Parathyroid adenoma (tissue), 2 donors: ENCODE results near the gene TMEM182.

Source experiments
- H2AFZ ChIP-seq: fragments of 300-600 bp; sonication (generic); one replicate; pipeline ENCODE4 v1.7.0; 2017; ENCODE audit warnings: antibody characterized with exemption, mild to moderate bottlenecking
- H3K27ac ChIP-seq: fragments of 300-600 bp; sonication (generic); one replicate; pipeline ENCODE4 v1.7.0; 2017
- H3K27me3 ChIP-seq: fragments of 300-600 bp; sonication (generic); one replicate; pipeline ENCODE4 v1.7.0; 2017; ENCODE audit warnings: low read length; ENCODE audit not compliant: control insufficient read depth, insufficient read depth
- H3K36me3 ChIP-seq: fragments of 300-600 bp; sonication (generic); one replicate; pipeline ENCODE4 v1.7.0; 2017; ENCODE audit warnings: low read length; ENCODE audit not compliant: control insufficient read depth, insufficient read depth
- H3K4me1 ChIP-seq: fragments of 300-600 bp; sonication (generic); one replicate; pipeline ENCODE4 v1.7.0; 2017; ENCODE audit warnings: control low read depth
- H3K4me2 ChIP-seq: fragments of 300-600 bp; sonication (generic); one replicate; pipeline ENCODE4 v1.7.0; 2017; ENCODE audit warnings: low read length
- H3K4me3 ChIP-seq: fragments of 300-600 bp; sonication (generic); one replicate; pipeline ENCODE4 v1.7.0; 2017; ENCODE audit warnings: low read depth, low read length
- H3K79me2 ChIP-seq: fragments of 300-600 bp; sonication (generic); one replicate; pipeline ENCODE4 v1.7.0; 2017; ENCODE audit warnings: control low read depth
- H3K9ac ChIP-seq: fragments of 300-600 bp; sonication (generic); one replicate; pipeline ENCODE4 v1.7.0; 2017; ENCODE audit warnings: mild to moderate bottlenecking
- H3K9me3 ChIP-seq: fragments of 300-600 bp; sonication (generic); one replicate; pipeline ENCODE4 v1.7.0; 2017; ENCODE audit warnings: low read length; ENCODE audit not compliant: control insufficient read depth
- TF ChIP-seq, protein P1 (sequence below): fragments of 300-600 bp; sonication (generic); IDR thresholded peaks from one replicate; pipeline ENCODE4 v1.7.0; 2017; ENCODE audit warnings: antibody characterized with exemption, mild to moderate bottlenecking
- donor health status: primary hyperparathyroidism.

Gene TMEM182

GRCh38 chr2:102736410-102737409 lies 25.1 kb upstream of the TMEM182 start:
- H3K27ac ChIP-seq = peak overlapping the region; percentile 47
- no peaks in the 10 kb centered on the region for H3K36me3 ChIP-seq
- TF ChIP-seq, protein P1, sequence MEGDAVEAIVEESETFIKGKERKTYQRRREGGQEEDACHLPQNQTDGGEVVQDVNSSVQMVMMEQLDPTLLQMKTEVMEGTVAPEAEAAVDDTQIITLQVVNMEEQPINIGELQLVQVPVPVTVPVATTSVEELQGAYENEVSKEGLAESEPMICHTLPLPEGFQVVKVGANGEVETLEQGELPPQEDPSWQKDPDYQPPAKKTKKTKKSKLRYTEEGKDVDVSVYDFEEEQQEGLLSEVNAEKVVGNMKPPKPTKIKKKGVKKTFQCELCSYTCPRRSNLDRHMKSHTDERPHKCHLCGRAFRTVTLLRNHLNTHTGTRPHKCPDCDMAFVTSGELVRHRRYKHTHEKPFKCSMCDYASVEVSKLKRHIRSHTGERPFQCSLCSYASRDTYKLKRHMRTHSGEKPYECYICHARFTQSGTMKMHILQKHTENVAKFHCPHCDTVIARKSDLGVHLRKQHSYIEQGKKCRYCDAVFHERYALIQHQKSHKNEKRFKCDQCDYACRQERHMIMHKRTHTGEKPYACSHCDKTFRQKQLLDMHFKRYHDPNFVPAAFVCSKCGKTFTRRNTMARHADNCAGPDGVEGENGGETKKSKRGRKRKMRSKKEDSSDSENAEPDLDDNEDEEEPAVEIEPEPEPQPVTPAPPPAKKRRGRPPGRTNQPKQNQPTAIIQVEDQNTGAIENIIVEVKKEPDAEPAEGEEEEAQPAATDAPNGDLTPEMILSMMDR = no peak

GRCh38 chr2:102737431-102737830 lies 24.4 kb upstream of the TMEM182 start:
- Histone ChIP-seq H3K9ac (no peak overlapping the region), H3K9me3 (no peaks in the 10 kb centered on the region), H3K79me2 (peaks cover 6% of the 10 kb centered on the region), H2AFZ (peak overlapping the region; percentile 100), H3K36me3 (no peaks in the 10 kb centered on the region), H3K4me1 (peaks cover 7% of the 10 kb centered on the region), H3K27me3 (no peaks in the 10 kb centered on the region), H3K4me2 (peak overlapping the region; percentile 81), H3K27ac (no peak overlapping the region), H3K4me3 (peak overlapping the region; percentile 75)
- TF ChIP-seq, protein P1 = no peak

More at GRCh38 chr2:102736410-102737409, 25.1 kb upstream of the TMEM182 start:
- Histone ChIP-seq H3K79me2 (peaks cover 6% of the 10 kb centered on the region), H2AFZ (peak overlapping the region; percentile 100), H3K4me3 (peak overlapping the region; percentile 75), H3K4me2 (peak overlapping the region; percentile 81), H3K4me1 (peaks cover 7% of the 10 kb centered on the region), H3K9ac (peak overlapping the region; percentile 41), H3K9me3 (no peaks in the 10 kb centered on the region), H3K27me3 (no peaks in the 10 kb centered on the region)

DNA sequence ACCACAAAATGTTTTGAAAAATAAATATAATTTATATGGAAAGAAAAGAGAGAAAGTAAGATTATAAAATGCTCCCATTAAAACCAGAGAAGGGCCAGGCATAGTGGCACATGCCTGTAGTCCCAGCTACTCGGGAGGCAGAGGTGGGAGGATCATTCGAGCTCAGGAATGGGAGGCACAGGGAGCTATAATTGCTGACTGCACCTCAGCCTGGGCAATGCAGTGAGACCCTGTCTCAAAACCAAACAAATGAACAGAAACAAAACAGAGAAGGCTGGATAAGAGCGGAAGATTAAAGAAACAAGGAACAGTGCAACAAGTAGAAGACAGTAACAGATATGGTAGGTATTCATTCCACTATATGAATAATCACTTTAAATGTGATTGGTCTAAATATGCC lies 18.6 kb upstream of the TMEM182 start:
- H2AFZ ChIP-seq = no peak overlapping the region
- H3K4me3 ChIP-seq = no peak overlapping the region
- H3K79me2 ChIP-seq = peaks cover under 1% of the 10 kb centered on the region
- no peaks in the 10 kb centered on the region for H3K4me1 ChIP-seq
- H3K36me3 ChIP-seq = no peaks in the 10 kb centered on the region
- H3K27me3 ChIP-seq = no peaks in the 10 kb centered on the region
- H3K9ac ChIP-seq = no peak overlapping the region
- no peaks in the 10 kb centered on the region for H3K9me3 ChIP-seq
- no peak overlapping the region for H3K27ac ChIP-seq
- TF ChIP-seq, protein P1 = no peak
- H3K4me2 ChIP-seq = no peak overlapping the region

DNA sequence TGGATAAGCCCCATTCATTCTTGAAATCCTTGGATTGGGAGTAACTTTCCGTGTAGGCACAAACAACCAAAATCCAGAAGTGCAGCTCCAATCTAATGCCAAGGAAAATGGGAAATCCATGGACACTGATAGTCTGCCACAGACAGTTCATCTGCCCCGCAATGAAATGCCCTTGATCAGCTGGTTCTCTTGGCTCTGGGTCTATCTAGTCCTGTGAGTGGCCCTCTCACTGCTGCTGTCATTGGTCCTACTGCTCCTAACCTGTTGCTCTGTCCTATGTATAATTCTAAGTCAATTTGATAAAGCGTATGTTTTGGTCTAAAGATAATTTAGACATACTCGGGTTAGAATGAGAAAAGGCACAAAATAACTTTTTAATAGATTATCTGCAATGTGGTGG lies 13.7 kb upstream of the TMEM182 start:
- Histone ChIP-seq H2AFZ (no peak overlapping the region), H3K79me2 (no peaks in the 10 kb centered on the region), H3K27me3 (no peaks in the 10 kb centered on the region), H3K27ac (no peak overlapping the region), H3K9ac (no peak overlapping the region), H3K4me2 (no peak overlapping the region), H3K9me3 (no peaks in the 10 kb centered on the region), H3K4me1 (no peaks in the 10 kb centered on the region), H3K4me3 (no peak overlapping the region), H3K36me3 (no peaks in the 10 kb centered on the region)
- TF ChIP-seq, protein P1 = no peak
